Activated CD4-positive, alpha-beta T cell treated with anti-CD3 and anti-CD28 coated beads, Interleukin-2, amount 50 U/mL, for 16 hours (primary cell): ENCODE measurements around the gene DNAAF5.
"Not testable (repeated sequence)": the region's sequence is repeated elsewhere in the genome, so short reads cannot be mapped to it uniquely, and the experiment has no call there.

Experiments used
- DNase-seq: peaks from one replicate; pipeline ENCODE4 v3.0.0-alpha.2; 2020

DNAAF5 gene

GRCh38 chr7:730501-731439, 4.3 kb downstream of the DNAAF5 start:
- no peak for DNase-seq

DNA sequence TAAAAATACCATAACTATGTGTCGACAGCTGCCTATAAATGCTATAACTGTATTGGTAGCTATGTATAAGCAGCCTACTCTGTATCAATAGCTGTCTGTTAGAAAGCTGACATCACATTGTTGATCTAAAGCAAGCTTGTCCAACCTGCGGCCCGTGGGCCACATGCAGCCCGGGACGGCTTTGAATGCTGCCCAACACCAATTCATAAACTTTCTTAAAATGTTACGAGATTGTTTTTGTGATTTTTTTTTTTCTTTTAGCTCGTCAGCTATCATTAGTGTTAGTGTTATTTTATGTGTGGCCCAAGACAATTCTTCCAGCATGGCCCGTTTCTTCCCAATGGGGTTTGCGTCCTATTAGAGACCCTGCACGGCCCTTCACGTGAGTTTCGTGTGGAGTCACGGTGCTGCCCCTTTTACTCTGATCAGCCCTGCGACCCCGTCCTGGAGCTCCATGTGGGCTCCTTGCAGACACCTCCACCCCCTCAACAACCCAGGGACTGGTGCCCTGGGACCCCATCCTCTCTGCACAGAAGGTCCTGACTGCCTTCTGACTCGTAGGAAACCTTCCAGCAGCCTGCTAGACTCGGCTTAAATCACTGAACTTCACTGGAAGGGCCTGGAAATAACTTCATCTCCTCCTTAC, 5.1 kb downstream of the DNAAF5 start:
- DNase-seq = no peak

GRCh38 chr7:732094-732541, 5.6 kb downstream of the DNAAF5 start:
- no peak for DNase-seq

GRCh38 chr7:732556-732955, 6.1 kb downstream of the DNAAF5 start:
- DNase-seq = no peak

DNA sequence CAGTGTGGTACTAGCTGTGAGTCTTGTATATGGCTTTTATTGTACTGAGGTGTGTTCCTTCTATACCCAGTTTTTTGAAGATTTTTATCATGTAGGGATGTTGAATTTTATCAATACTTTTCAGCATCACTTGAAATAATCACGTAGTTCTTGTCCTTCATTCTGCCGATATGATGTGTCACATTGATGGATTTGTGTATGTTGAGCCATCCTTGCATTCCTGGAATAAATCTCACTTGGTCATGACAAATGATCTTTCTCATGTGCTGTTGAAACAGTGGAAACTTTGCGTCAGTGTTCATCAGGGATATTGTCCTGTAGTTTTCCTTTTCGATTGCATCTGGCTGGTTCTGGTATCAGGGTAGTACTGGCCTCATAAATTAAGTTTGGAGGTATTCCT, 7.7 kb downstream of the DNAAF5 start:
- DNase-seq = no peak

DNA sequence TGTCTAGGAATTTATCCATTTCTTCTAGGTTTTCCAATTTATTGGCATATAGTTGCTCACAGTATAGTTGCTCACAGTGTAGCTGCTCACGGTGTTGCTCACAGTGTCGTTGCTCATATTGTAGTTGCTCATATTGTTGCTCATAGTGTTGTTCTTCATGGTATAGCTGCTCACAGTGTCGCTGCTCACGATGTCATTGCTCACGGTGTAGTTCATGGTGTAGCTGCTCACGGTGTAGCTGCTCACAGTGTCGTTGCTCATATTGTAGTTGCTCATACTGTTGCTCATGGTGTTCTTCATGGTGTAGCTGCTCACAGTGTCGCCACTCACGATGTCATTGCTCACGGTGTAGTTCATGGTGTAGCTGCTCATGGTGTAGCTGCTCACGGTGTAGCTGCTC, 8.3 kb downstream of the DNAAF5 start:
- no peak for DNase-seq

DNA sequence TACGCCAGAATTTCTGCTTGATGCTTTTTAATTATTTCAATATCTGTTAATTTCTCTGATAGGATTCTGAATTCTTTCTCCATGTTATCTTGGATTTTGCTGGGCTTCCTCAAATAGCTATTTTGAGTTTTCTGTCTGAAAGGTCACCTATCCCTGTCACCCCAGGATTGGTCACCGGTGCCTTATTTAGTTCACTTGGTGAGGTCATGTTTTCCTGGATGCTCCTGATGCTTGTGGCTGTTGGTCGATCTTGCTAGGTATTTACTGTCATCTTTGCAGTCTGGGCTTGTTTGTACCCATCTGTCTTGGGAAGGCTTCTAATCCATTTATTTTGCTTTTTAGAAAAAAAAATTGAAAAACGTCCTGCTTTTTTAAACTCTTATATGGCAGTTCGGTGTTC, 11.7 kb downstream of the DNAAF5 start:
- DNase-seq = no peak

GRCh38 chr7:738723-739454, 12.4 kb downstream of the DNAAF5 start:
- DNase-seq = no peak

GRCh38 chr7:739455-739982, 13.0 kb downstream of the DNAAF5 start:
- DNase-seq = no peak

DNA sequence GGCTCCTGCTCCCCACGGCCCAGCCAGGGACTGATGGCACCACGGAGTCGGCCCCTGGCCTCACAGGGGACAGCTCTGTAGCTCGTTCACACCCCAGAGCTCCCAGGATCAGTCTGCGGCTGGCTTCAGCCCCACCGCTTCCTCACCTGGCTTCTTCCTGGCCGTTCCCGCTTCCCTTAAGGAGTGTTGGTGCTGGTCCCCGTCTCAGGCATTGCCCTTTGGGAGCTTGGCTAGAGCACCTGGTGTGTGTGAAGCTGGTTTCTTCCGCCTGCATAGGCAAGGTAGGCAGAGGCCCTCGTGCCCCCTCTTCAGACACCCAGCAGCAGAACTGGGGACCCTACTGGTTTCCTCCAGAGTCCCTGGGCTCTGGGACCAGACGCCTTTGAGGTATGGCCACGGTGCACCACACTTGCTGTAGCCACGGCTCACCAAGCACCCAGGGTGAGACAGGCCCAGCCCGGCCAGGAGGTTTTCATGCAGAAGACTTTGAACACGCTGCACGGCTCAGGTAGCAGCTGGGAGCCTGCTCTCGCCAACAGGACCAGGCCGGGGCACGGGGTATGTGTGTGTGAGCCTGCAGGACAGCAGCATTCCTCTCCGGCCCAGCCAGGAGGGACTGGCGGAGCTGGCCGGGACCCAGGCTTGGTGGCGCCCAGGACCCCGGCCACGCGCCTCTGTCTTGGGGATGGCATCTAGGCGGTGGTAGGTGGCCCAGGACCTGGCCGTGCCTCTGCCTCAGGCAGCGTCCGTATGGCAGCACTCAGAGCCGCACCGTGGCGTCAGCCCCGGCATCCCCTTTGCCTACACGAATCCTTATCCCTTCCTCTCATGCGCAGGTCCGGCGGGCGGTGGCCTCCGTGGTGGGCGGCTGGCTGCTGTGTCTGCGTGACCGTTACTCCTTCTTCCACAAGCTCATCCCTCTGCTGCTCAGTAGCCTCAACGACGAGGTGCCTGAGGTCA, 13.8 kb downstream of the DNAAF5 start:
- DNase-seq = no peak

- DNase-seq = no peak
Measured at GRCh38 chr7:741191-741671, 14.7 kb downstream of the DNAAF5 start.

DNA sequence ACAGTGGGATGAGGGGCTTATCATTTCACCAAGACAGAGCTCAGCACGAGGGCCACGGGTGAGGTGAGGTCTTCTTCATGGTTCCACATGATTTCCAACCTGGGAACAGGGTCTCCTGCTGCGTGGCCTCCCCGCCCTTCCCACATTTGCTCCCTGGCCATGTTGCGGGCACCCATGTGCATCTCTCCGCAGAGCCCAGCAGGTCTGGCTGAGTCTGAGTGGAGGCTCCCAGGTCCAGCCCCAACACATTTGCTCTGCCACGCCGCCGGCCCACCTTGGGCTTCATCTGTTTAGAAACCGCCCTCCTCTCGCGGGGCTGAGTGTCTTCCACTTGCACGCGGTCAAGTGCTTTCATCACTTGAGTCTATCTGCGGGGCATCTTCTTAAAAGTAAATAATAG, 15.4 kb downstream of the DNAAF5 start:
- DNase-seq = no peak

- DNase-seq = no peak
Measured at GRCh38 chr7:742791-743190, 16.3 kb downstream of the DNAAF5 start.

GRCh38 chr7:743341-744127, 17.0 kb downstream of the DNAAF5 start:
- DNase-seq = not testable (repeated sequence)

DNA sequence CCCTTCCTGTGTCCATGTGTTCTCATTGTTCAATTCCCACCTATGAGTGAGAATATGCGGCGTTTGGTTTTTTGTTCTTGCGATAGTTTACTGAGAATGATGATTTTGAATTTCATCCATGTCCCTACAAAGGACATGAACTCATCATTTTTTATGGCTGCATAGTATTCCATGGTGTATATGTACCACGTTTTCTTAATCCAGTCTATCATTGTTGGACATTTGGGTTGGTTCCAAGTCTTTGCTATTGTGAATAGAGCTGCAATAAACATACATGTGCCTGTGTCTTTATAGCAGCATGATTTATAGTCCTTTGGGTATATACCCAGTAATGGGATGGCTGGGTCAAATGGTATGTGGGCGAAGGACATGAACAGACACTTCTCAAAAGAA, 17.6 kb downstream of the DNAAF5 start:
- not testable (repeated sequence) for DNase-seq

- DNase-seq = no peak
Measured at GRCh38 chr7:744854-745430, 18.4 kb downstream of the DNAAF5 start.

- DNase-seq = no peak
Measured at GRCh38 chr7:745431-746154, 19.1 kb downstream of the DNAAF5 start.

- DNase-seq = no peak
Measured at GRCh38 chr7:746155-747061, 19.9 kb downstream of the DNAAF5 start.

- DNase-seq = no peak
Measured at GRCh38 chr7:747186-747585, 20.7 kb downstream of the DNAAF5 start.
